IgD-negative memory B cell (primary cell): Measurements from ENCODE around the gene CYP2E1. TPM values are rescaled to one million over a fixed set of nuclear protein-coding genes. Genes with fewer than 3 reads are reported as not detected.
"Not testable (repeated sequence)": the region's sequence is repeated elsewhere in the genome, so short reads cannot be mapped to it uniquely, and the experiment has no call there.

Experiments
- H3K27ac Mint-ChIP-seq, 3 donors: one replicate each; pipeline ENCODE4 v1.8.0; 2020 to 2022; ENCODE audit warnings: mild to moderate bottlenecking in 3 of 3, mixed read lengths in 3 of 3, moderate library complexity in 1 of 3
- H3K27me3 Mint-ChIP-seq: one replicate; pipeline ENCODE4 v1.8.0; 2021; ENCODE audit warnings: mixed read lengths
- H3K36me3 Mint-ChIP-seq: one replicate; pipeline ENCODE4 v1.8.0; 2020; ENCODE audit warnings: mild to moderate bottlenecking, mixed read lengths
- H3K4me1 Mint-ChIP-seq, 3 donors: one replicate each; pipeline ENCODE4 v1.8.0; 2020 to 2022; ENCODE audit warnings: mixed read lengths in 3 of 3, mild to moderate bottlenecking in 1 of 3
- H3K4me3 Mint-ChIP-seq, 4 donors: one replicate each; pipeline ENCODE4 v1.8.0; 2020 to 2022; ENCODE audit warnings: mild to moderate bottlenecking in 4 of 4, mixed read lengths in 4 of 4, moderate library complexity in 3 of 4
- H3K9me3 Mint-ChIP-seq, 3 donors: one replicate each; pipeline ENCODE4 v1.8.0; 2020 to 2021; ENCODE audit warnings: mixed read lengths in 3 of 3, mild to moderate bottlenecking in 1 of 3
- polyA plus RNA-seq: library from polyadenylated mRNA; unstranded; fragments of 300-500 nt; fragmentation: Illumina TruSeq; gene quantifications from one replicate; pipeline ENCODE4 v1.2.3, GENCODE V29; 2021

The CYP2E1 gene
- polyA plus RNA-seq, 1 donor from 2014 or later, result not detected

DNA sequence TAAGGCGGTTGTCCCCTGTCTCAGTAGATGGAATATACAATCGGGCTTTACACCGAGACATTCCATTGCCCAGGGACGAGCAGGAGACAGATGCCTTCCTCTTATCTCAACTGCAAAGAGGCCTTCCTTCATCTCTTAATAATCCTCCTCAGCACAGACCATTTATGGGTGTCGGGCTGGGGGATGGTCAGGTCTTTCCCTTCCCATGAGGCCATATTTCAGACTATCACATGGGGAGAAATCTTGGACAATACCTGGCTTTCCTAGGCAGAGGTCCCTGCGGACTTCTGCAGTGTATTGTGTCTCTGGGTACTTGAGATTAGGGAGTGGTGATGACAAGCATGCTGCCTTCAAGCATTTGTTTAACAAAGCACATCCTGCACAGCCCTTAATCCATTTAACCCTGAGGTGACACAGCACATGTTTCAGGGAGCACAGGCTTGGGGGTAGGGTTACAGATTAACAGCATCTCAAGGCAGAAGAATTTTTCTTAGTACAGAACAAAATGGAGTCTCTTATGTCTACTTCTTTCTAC is 14.3 kb downstream of the CYP2E1 start:
- H3K4me3 Mint-ChIP-seq, H3K27me3 Mint-ChIP-seq, H3K4me1 Mint-ChIP-seq, H3K36me3 Mint-ChIP-seq, H3K27ac Mint-ChIP-seq, H3K9me3 Mint-ChIP-seq: not testable (repeated sequence)

DNA sequence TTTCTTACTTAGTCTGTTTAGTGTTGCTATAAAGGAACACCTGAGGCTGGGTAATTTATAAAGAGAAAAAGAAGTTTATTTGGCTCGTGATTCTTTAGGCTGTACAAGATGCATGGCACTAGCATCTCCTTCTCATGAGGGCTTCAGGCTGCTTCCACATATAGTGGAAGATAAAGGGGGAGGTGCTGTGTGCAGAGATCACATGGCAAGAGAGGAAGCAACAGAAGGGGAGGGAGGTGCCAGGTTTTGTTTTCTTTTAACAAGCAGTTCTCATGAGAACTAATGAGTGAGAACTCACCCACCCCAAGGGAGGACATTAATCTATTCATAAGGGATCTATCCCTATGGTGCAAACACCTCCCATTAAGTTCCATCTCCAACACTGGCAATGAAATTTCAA is 17.3 kb downstream of the CYP2E1 start:
- H3K4me3 Mint-ChIP-seq, result no peak overlapping the region
- H3K27ac Mint-ChIP-seq, result no peak overlapping the region
- H3K27me3 Mint-ChIP-seq, result peaks cover 15% of the 10 kb centered on the region
- H3K4me1 Mint-ChIP-seq, result peaks cover 1 to 6% (median 5%) of the 10 kb centered on the region in 3 donors
- H3K9me3 Mint-ChIP-seq, result peaks cover 9 to 13% (median 12%) of the 10 kb centered on the region in 3 donors
- H3K36me3 Mint-ChIP-seq, result no peaks in the 10 kb centered on the region

DNA sequence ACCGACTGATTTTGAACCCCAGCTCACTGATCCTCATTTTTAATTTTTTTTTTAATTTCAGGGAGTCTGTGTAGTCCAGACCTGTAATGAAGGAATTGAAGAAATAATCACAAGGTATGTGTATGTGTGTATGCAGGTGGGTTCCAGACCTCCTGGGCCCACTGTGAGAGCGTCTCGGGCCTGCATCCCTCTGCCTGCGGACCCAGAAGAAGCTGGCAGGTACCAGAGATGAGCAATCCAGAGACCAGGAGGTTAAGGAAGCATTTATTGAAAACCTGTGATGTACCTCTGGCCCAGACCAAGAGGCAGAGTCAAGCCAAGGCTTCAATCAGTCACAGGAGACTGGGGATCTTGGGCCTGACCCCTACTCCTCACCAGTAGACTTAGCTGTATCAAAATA is 27.4 kb downstream of the CYP2E1 start:
- Mint-ChIP-seq H3K4me1 (no peaks in the 10 kb centered on the region), H3K36me3 (no peaks in the 10 kb centered on the region), H3K27ac (no peak overlapping the region), H3K9me3 (no peaks in the 10 kb centered on the region), H3K27me3 (peaks cover 18% of the 10 kb centered on the region), H3K4me3 (no peak overlapping the region)

DNA sequence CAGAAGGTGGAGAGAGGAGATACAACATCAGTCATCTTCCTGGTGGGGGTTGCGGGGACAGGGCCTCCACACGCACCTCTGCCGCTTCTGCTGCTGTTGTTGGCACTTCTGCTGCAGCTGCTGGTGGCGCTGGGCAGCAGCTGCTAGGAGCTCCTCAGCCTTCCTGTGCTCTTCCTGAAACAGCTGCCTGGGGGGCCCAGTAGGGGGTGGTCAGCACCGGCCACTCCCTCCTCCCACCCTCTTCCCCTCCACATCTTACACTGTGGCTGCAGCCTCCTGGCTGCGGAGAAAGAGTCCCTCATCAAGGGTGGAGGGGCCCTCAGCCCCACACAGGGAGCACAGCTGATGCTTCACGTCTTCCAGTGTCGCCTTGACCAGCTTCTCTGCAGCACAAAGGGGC is 28.4 kb downstream of the CYP2E1 start:
- Mint-ChIP-seq H3K36me3 (no peaks in the 10 kb centered on the region), H3K4me3 (no peak overlapping the region), H3K4me1 (no peaks in the 10 kb centered on the region), H3K9me3 (no peaks in the 10 kb centered on the region), H3K27me3 (peaks cover 16% of the 10 kb centered on the region), H3K27ac (no peak overlapping the region)

DNA sequence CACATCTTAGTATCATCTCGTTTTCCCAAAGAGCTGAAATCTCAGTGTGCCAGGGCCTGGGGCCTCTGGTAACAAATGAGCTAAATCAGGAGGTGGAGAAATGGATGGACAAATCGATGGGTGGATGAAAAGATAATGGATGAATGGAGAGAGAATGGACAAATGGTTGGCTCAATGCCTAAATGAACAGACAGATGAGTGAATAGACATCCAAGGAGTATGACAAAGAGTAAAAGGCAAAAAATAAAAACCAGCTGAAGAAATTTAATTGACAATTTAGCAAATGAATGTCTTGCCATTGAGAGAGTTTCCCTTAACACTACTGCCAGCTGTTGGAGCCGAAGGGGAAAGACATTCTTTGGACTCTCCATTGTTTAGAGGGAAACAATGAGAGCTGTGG is 30.2 kb downstream of the CYP2E1 start:
- H3K36me3 Mint-ChIP-seq, result no peaks in the 10 kb centered on the region
- no peaks in the 10 kb centered on the region for H3K4me1 Mint-ChIP-seq
- H3K4me3 Mint-ChIP-seq, result no peak overlapping the region
- H3K27me3 Mint-ChIP-seq, result peaks cover 16% of the 10 kb centered on the region
- H3K27ac Mint-ChIP-seq, result no peak overlapping the region
- no peaks in the 10 kb centered on the region for H3K9me3 Mint-ChIP-seq

DNA sequence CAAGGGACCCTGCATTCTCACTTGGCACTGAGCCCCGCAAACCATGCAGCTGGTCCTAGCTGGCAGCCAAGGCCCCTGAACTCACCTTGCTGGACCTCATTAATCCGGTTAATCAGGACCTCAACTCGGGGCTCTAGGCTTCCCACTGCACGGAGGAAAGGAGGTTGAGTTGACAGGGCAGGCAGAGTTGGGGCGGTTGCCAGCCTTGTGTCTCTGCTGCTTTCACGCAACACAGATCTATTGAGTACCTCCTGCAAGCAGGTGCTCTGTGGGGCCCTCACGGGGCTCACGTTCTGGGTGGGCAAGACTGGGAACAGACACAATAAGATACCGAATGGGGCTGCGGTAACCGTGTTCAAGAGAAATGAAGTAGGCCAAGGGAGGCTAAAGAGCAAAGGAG is 32.1 kb downstream of the CYP2E1 start:
- Mint-ChIP-seq H3K36me3 (no peaks in the 10 kb centered on the region), H3K4me1 (no peaks in the 10 kb centered on the region), H3K27me3 (peaks cover 17% of the 10 kb centered on the region), H3K9me3 (no peaks in the 10 kb centered on the region), H3K4me3 (no peak overlapping the region), H3K27ac (no peak overlapping the region)

DNA sequence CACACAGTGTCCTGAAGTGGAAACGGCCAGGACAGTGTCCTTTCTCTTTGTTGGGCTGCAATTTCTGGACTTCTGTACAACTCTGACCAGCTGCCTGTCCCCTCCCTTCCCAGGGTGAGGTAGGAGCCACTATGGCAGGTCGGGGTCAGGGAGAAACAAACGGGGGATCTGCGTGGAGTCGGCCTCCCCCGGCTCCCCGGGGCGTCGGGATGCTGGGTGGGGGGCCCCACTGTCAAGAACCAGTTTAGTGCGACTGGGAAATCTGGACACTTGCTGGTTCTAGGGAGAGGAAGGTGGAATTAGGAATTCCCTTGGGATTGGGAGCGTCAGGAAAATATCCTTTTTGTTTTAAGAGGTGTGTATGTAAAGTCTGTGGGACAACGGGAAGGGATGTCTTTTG is 37.7 kb downstream of the CYP2E1 start:
- H3K4me3 Mint-ChIP-seq, result no peak overlapping the region
- H3K36me3 Mint-ChIP-seq, result no peaks in the 10 kb centered on the region
- H3K4me1 Mint-ChIP-seq, result no peaks in the 10 kb centered on the region
- H3K27ac Mint-ChIP-seq, result no peak overlapping the region
- H3K9me3 Mint-ChIP-seq, result peaks cover 0 to 2% (median 0%) of the 10 kb centered on the region in 3 donors
- peaks cover 4% of the 10 kb centered on the region for H3K27me3 Mint-ChIP-seq

DNA sequence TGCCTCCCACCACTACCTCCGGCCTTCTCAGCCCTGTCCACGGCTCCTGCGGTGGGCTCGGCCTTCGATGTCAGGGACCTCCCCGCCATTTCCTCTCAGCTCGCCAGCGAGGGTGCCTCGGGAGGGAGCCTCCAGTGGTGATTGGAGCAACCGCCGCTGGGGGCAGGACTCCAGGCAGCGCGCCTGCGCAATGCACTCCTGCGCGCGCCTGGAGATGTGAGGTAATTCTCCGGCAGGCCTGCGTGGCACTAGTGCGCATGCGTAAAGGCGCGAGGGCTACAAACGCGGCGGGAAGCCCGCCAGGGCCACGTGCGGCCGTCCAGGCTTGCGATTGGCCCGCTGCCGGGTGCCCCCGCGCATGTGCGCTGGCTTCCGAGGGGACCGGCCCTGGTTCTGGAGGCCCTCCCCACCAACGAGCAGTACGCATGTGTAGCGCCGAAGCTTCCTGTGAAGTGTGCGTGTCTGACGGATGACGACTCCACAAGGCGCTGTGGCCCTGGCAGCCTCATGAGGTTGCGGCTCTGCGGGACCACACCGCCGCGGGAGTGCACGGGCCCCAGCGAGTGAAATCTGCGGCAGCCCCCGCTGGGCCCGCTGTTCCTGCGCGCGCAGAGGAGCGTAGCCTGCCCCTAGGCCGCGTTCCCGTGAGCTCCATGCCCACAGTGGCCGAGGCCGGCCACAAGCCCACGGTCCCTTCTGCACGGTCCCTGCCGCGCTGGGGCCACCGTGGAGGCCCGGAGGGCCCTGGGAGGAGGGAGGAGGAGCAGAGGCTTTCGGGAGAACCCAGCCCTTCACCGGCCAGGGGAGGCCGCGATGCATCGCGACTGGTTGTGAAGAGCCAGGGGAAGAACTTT is 38.5 kb downstream of the CYP2E1 start, which contains the start of gene SYCE1:
TSS of gene SYCE1 (minus strand) at position 143 of the 854 bp plus-strand sequence. CDS start at position 89, 54 bp downstream.
- H3K27me3 Mint-ChIP-seq, result peaks cover 4% of the 10 kb centered on the region

DNA sequence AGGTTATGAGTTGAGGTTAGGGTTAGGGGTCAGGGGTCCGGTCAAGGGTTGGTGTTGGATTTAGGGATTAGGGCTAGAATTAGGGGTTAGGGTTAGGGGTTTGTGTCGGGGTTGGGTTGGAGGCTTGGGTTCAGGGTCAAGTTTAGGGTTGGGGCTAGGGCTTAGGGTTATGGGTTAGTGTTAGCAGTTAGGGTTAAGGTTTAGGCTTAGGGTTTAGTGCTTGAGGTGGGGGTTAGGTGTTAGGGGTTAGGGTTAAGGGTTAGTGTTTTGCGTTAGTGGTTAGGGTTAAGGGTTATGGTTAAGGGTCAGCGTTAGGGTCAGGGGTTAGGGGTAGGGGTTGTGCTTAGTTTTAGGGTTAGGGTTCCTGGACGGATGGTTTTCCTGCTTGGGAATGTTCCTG is 40.0 kb downstream of the CYP2E1 start:
- no peak overlapping the region for H3K4me3 Mint-ChIP-seq
- H3K9me3 Mint-ChIP-seq, result peaks cover 0 to 2% (median 0%) of the 10 kb centered on the region in 3 donors
- H3K4me1 Mint-ChIP-seq, result no peaks in the 10 kb centered on the region
- peaks cover 4% of the 10 kb centered on the region for H3K27me3 Mint-ChIP-seq
- no peaks in the 10 kb centered on the region for H3K36me3 Mint-ChIP-seq
- H3K27ac Mint-ChIP-seq, result no peak overlapping the region

More for the DNA sequence above, 38.5 kb downstream of the CYP2E1 start, which contains the start of gene SYCE1:
- Mint-ChIP-seq H3K27ac (no peak within 1 kb of the TSS), H3K36me3 (no peaks in the 10 kb centered on the region), H3K4me1 (no peaks in the 10 kb centered on the region), H3K9me3 (peaks cover 0 to 2% (median 0%) of the 10 kb centered on the region in 3 donors), H3K4me3 (no peak within 1 kb of the TSS)

DNA sequence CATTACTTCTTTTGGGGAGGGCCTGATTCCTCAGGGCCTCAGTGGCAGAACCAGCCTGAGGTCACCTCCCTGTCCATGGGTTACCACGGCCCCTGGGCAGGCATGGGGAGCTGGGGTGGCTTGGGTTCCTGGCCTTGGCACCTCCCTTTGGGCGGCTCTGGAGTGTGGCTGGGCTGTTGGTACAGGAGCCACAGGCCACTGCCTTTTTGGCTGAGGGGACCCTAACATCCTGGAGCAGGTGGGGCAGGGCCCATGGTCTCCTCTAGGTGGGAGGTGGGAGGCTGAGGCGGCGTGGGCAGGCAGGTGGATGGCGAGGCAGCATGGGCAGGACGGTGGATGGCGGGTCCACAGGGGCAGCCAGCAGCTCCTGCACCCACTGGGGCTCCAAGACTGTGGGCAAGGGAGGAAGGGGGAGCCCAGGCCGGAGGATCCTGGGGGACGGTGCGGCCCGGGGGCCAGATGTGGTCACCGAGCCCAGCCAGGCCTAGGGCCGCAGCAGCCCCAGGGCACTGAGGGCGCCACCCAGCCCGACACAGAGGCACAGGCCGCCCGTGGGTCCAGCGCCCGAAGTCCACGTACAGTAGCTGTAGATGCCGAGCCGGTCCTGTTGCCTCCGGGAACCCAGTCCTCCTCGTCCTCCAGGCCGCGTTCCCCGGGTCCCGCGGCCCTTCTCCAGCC is 40.6 kb downstream of the CYP2E1 start:
- no peaks in the 10 kb centered on the region for H3K36me3 Mint-ChIP-seq
- H3K27ac Mint-ChIP-seq, result no peak overlapping the region
- no peaks in the 10 kb centered on the region for H3K4me1 Mint-ChIP-seq
- H3K4me3 Mint-ChIP-seq, result no peak overlapping the region
- H3K9me3 Mint-ChIP-seq, result peaks cover 0 to 2% (median under 1%) of the 10 kb centered on the region in 3 donors
- peaks cover 4% of the 10 kb centered on the region for H3K27me3 Mint-ChIP-seq

DNA sequence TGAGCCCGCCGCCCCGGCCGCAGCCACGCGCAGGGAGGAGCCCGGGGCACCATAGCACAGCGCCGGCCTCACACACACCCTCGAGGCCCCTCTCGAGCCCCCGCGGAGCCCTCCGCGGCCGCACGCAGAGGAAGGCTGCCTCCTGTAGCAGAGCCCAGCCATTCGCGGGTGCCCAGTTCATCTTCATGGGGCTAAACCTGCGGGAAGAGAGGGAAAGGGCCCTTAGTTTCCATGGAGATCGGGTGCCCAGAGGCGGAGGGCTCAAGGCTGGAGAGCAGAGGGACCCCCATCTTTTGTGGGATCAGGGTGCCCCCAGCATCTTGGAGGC is 41.1 kb downstream of the CYP2E1 start:
- Mint-ChIP-seq H3K4me1 (no peaks in the 10 kb centered on the region), H3K36me3 (no peaks in the 10 kb centered on the region), H3K27me3 (peaks cover 3% of the 10 kb centered on the region), H3K27ac (no peak overlapping the region), H3K4me3 (no peak overlapping the region), H3K9me3 (peaks cover 2 to 5% (median 3%) of the 10 kb centered on the region in 3 donors)

DNA sequence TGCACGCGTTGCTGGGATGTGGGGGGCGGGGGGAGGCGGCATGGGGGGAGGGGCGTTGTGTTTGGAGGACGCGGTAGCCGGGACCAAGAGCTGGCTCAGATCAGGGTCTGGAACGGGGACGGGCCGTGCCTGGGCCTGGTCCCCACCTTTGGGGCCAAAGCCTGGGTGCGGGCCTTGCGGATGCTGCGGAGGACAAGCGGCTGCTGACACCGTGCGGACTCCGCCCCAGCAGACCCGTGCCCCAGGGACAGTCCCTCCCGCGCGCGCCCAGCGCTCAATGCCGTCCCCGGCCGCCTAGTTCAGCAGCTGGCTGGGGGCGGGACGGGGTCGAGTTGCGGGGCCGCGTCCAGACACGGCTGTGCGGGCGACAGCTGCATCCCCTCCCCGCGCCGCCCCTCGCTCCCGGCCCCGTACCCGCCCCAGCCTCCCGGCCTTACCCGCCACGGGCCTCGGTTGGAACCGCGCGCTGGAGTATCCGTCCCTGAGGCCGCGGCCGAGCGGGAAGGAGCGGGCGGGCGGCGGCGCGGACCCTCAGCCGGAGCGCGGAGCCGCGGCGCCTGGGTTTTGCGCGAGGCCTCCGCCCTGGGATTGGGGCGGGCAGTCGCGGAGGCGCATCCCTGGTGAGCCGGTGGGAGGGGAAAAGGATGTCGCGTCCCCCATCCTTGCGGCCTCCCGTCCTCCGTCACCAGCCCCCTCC is 41.8 kb downstream of the CYP2E1 start:
- not testable (repeated sequence) for H3K27me3 Mint-ChIP-seq, H3K9me3 Mint-ChIP-seq, H3K4me1 Mint-ChIP-seq, H3K4me3 Mint-ChIP-seq, H3K27ac Mint-ChIP-seq, H3K36me3 Mint-ChIP-seq

DNA sequence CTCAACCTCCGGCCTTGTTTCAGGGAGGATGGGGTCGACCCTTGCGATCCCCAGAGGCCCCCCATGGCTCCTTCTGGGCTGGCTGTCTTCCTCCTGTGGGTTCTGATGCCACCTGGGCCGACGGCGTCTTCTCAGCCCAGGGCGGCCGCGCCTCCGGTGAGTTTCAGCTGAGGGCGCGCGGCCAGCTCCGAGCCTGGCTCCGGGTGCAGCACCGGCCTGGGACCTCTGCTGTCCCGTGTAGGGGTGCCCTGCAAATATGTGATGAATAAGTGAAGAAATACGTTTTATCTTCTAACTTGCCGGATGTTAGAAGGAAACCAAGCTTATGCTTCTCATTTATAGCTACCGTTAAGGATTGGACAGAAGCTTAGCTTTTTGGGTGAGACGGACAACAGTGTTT is 42.6 kb downstream of the CYP2E1 start:
- H3K9me3 Mint-ChIP-seq, result peaks cover 7 to 12% (median 7%) of the 10 kb centered on the region in 3 donors
- not testable (repeated sequence) for H3K27ac Mint-ChIP-seq, H3K4me3 Mint-ChIP-seq, H3K36me3 Mint-ChIP-seq, H3K27me3 Mint-ChIP-seq, H3K4me1 Mint-ChIP-seq

DNA sequence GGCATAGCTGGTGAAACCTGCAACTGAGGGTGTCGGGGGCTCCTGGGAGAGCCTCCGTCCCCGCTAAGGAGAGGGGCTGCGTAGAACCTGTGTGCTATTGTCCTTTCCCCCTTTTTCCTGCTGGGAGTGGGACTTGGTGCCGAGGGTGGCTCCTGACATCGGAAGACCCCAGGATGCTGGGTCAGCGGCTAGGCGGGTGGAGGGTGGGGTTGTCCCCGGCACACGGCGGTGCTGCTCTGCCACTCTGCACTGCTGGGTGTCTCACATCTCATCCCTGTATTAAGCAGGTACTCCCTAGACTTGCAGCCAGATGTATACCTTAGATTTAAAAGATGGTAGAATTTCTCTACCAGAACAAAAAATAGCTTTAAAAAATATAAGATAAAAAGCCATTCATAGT is 44.9 kb downstream of the CYP2E1 start:
- not testable (repeated sequence) for H3K4me3 Mint-ChIP-seq, H3K27me3 Mint-ChIP-seq, H3K27ac Mint-ChIP-seq, H3K36me3 Mint-ChIP-seq, H3K4me1 Mint-ChIP-seq
- peaks cover 7 to 12% (median 7%) of the 10 kb centered on the region in 3 donors for H3K9me3 Mint-ChIP-seq

DNA sequence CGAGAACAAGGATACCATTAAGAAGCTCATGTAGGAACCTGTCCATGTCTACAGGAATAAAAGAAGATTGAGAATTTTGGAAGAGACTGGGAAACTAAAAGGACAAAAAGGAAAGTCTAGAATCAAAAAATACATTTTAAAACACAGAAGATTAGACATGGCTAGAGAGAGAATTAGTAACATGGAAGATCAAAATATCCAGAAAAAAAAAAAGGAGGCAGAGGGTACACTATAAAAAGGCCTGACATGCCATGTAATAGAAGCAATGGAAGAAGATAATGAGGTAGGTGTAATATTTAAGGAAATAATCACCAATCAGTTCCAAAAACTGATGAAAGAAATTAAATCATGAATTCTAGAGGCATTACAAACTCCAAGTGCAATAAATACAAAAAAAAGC is 46.3 kb downstream of the CYP2E1 start:
- not testable (repeated sequence) for H3K36me3 Mint-ChIP-seq

More for the DNA sequence above, 46.3 kb downstream of the CYP2E1 start:
- H3K4me3 Mint-ChIP-seq, result peak overlapping the region in 1 of 4 donors; percentile 45
- peaks cover 7 to 12% (median 7%) of the 10 kb centered on the region in 3 donors for H3K9me3 Mint-ChIP-seq
- not testable (repeated sequence) for H3K27ac Mint-ChIP-seq, H3K27me3 Mint-ChIP-seq, H3K4me1 Mint-ChIP-seq
